H1 (cell line): ENCODE results near the gene ECT2L. TPM values are rescaled to one million over a fixed set of nuclear protein-coding genes. Genes with fewer than 3 reads are reported as not detected.

Experiments used
- CTCF ChIA-PET: fragments of 300-600 bp; sonication (Branson Sonifier 250); formaldehyde crosslinking; loops from one replicate; lab custom pipeline; 2021; ENCODE audit not compliant: partially characterized antibody; lab: Charles Lee
- POLR2A ChIA-PET: fragments of 300-600 bp; sonication (Branson Sonifier 250); formaldehyde crosslinking; loops from one replicate; lab custom pipeline; 2021; ENCODE audit warnings: inconsistent platforms; ENCODE audit not compliant: partially characterized antibody; lab: Charles Lee
- DNase-seq, 2 experiments: peaks; one replicate each; pipeline versions ENCODE4 v3.0.0 to v3.0.0-alpha.2; 2010 to 2022; ENCODE audit warnings: low spot score in 2 of 2, low read depth in 1 of 2, mixed read lengths in 1 of 2
- FAIRE-seq: peaks from 2 replicates; lab custom pipeline; 2011; peaks lifted over from hg19 to GRCh38; lab: Jason Lieb, UNC
- H2AFZ ChIP-seq: 2 replicates; pipeline ENCODE4 v1.8.1; 2012; ENCODE audit warnings: low read length, inconsistent platforms
- H2AK5ac ChIP-seq: 2 replicates; pipeline ENCODE4 v1.6.1; 2013; ENCODE audit warnings: low read depth, low read length
- H2BK120ac ChIP-seq: replicated peaks from 2 replicates; pipeline ENCODE3; 2013; ENCODE audit warnings: low read depth, low read length, inconsistent platforms
- H2BK12ac ChIP-seq: 2 replicates; pipeline ENCODE4 v1.6.1; 2013; ENCODE audit warnings: low read depth, low read length
- H2BK15ac ChIP-seq: 2 replicates; pipeline ENCODE4 v1.6.1; 2013; ENCODE audit warnings: low read length
- H2BK20ac ChIP-seq: 2 replicates; pipeline ENCODE4 v1.6.1; 2013; ENCODE audit warnings: low read length
- H2BK5ac ChIP-seq: 2 replicates; pipeline ENCODE4 v1.6.1; 2013; ENCODE audit warnings: low read depth, low read length
- H3K14ac ChIP-seq: 2 replicates; pipeline ENCODE4 v1.6.1; 2013; ENCODE audit warnings: inconsistent platforms; ENCODE audit not compliant: insufficient read length
- H3K18ac ChIP-seq: 2 replicates; pipeline ENCODE4 v1.6.1; 2013; ENCODE audit warnings: low read length; ENCODE audit errors: extremely low read depth
- H3K23ac ChIP-seq: 2 replicates; pipeline ENCODE4 v1.6.1; 2013; ENCODE audit warnings: inconsistent platforms; ENCODE audit not compliant: insufficient read length
- H3K23me2 ChIP-seq: 2 replicates; pipeline ENCODE4 v1.6.1; 2013; ENCODE audit warnings: low read depth, low read length
- H3K27ac ChIP-seq: 2 replicates; pipeline ENCODE4 v1.6.1; 2011; ENCODE audit warnings: low read depth, low read length, inconsistent platforms
- H3K27me3 ChIP-seq, 4 experiments: replicated peaks in 1 of 4; 1 replicate in 1 of 4; 2 replicates in 3 of 4; pipeline versions ENCODE4 v1.6.1 to v1.8.1; 2011 to 2013; ENCODE audit warnings: low read length in 3 of 4, mild to moderate bottlenecking in 3 of 4, inconsistent platforms in 2 of 4, mixed read lengths in 2 of 4, moderate library complexity in 1 of 4; ENCODE audit not compliant: control insufficient read depth in 3 of 4, insufficient read depth in 3 of 4; ENCODE audit errors: extremely low read depth in 1 of 4
- H3K36me3 ChIP-seq, 4 experiments: 2 replicates each; pipeline versions ENCODE4 v1.6.1 to v1.8.1; 2011 to 2013; ENCODE audit warnings: mild to moderate bottlenecking in 4 of 4, low read length in 3 of 4, moderate library complexity in 2 of 4, control low read depth in 1 of 4, inconsistent platforms in 1 of 4; ENCODE audit not compliant: insufficient read depth in 4 of 4, control insufficient read depth in 2 of 4
- H3K4ac ChIP-seq: replicated peaks from 2 replicates; pipeline ENCODE3; 2013; ENCODE audit warnings: low read length, low read depth, mixed read lengths, inconsistent platforms; ENCODE audit not compliant: insufficient read length
- H3K4me1 ChIP-seq, 4 experiments: replicated peaks in 1 of 4; 1 replicate in 1 of 4; 2 replicates in 3 of 4; pipeline versions ENCODE4 v1.6.1 to v1.8.1; 2011 to 2013; ENCODE audit warnings: low read length in 3 of 4, inconsistent platforms in 2 of 4, mixed read lengths in 1 of 4; ENCODE audit not compliant: insufficient read depth in 4 of 4, control insufficient read depth in 3 of 4
- H3K4me2 ChIP-seq, 2 experiments: 2 replicates each; pipeline versions ENCODE4 v1.6.1 to v1.8.1; 2011 to 2013; ENCODE audit warnings: low read depth in 2 of 2, low read length in 2 of 2, control low read depth in 1 of 2, inconsistent platforms in 1 of 2, mild to moderate bottlenecking in 1 of 2; ENCODE audit not compliant: insufficient read depth in 1 of 2
- H3K4me3 ChIP-seq, 4 experiments: fragments of 200-600, 300-600 bp in 1 of 4; sonication (generic), shearing (Covaris generic), sonication (Bioruptor Twin) in 1 of 4; 2 replicates each; pipeline versions ENCODE4 v1.5.1 to v1.8.1; 2011 to 2016; ENCODE audit warnings: low read length in 4 of 4, low read depth in 3 of 4, control low read depth in 2 of 4, inconsistent platforms in 2 of 4, mild to moderate bottlenecking in 2 of 4, mixed read lengths in 1 of 4, moderate library complexity in 1 of 4; ENCODE audit not compliant: insufficient read depth in 2 of 4; ENCODE audit errors: extremely low read depth in 1 of 4
- H3K56ac ChIP-seq: replicated peaks from 2 replicates; pipeline ENCODE3; 2013; ENCODE audit warnings: low read depth, mild to moderate bottlenecking, mixed read lengths, low read length, inconsistent platforms; ENCODE audit not compliant: insufficient read length
- H3K79me1 ChIP-seq: 2 replicates; pipeline ENCODE4 v1.6.1; 2013; ENCODE audit warnings: low read depth, low read length, control low read depth
- H3K79me2 ChIP-seq, 2 experiments: 2 replicates each; pipeline versions ENCODE4 v1.6.1 to v1.8.1; 2012 to 2013; ENCODE audit warnings: low read length in 2 of 2, mild to moderate bottlenecking in 2 of 2, inconsistent platforms in 1 of 2; ENCODE audit not compliant: insufficient read depth in 2 of 2, control insufficient read depth in 1 of 2
- H3K9ac ChIP-seq, 4 experiments: replicated peaks in 1 of 4; 1 replicate in 1 of 4; 2 replicates in 3 of 4; pipeline versions ENCODE4 v1.6.1 to v1.8.1; 2011 to 2013; ENCODE audit warnings: low read depth in 3 of 4, low read length in 3 of 4, control low read depth in 2 of 4, mild to moderate bottlenecking in 2 of 4, moderate library complexity in 2 of 4, inconsistent platforms in 1 of 4; ENCODE audit errors: extremely low read depth in 1 of 4
- H3K9me3 ChIP-seq, 2 experiments: 2 replicates each; pipeline versions ENCODE4 v1.6.1 to v1.8.1; 2012 to 2013; ENCODE audit warnings: mild to moderate bottlenecking in 2 of 2, moderate library complexity in 2 of 2, control low read depth in 1 of 2, inconsistent platforms in 1 of 2, low read depth in 1 of 2, low read length in 1 of 2, mixed read lengths in 1 of 2; ENCODE audit not compliant: insufficient read depth in 2 of 2
- H4K20me1 ChIP-seq, 2 experiments: replicated peaks in 1 of 2; 2 replicates each; pipeline versions ENCODE3 to v1.8.1; 2011 to 2013; ENCODE audit warnings: inconsistent platforms in 2 of 2, low read length in 2 of 2, mild to moderate bottlenecking in 1 of 2; ENCODE audit not compliant: insufficient read depth in 2 of 2, control insufficient read depth in 1 of 2
- H4K5ac ChIP-seq: 2 replicates; pipeline ENCODE4 v1.6.1; 2013; ENCODE audit warnings: low read length, low read depth, mixed read lengths, inconsistent platforms; ENCODE audit not compliant: insufficient read length
- H4K8ac ChIP-seq: 2 replicates; pipeline ENCODE4 v1.8.0; 2013; ENCODE audit warnings: mild to moderate bottlenecking, moderate library complexity, low read length, inconsistent platforms; ENCODE audit not compliant: insufficient read depth; ENCODE audit errors: extremely low read depth
- H4K91ac ChIP-seq: replicated peaks from 2 replicates; pipeline ENCODE3; 2013; ENCODE audit warnings: low read length, mixed read lengths, inconsistent platforms; ENCODE audit not compliant: insufficient read length
- RBBP5 ChIP-seq: IDR thresholded peaks from 2 replicates; pipeline ENCODE4 v1.7.1; 2012; ENCODE audit warnings: low read depth, mild to moderate bottlenecking, inconsistent platforms, low read length, moderate library complexity, borderline replicate concordance
- SAP30 ChIP-seq: fragments of 300-600 bp; sonication (generic); IDR thresholded peaks from 2 replicates; pipeline ENCODE4 v1.7.1; 2012; ENCODE audit warnings: low read length, moderate library complexity, mild to moderate bottlenecking, inconsistent platforms; ENCODE audit not compliant: insufficient read depth, insufficient replicate concordance
- SP2 ChIP-seq: IDR thresholded peaks from 2 replicates; pipeline ENCODE4 v1.6.1; 2012; ENCODE audit warnings: mild to moderate bottlenecking, low read length, inconsistent platforms
- WGBS, 2 experiments: shearing (Covaris generic) in 1 of 2; methylation state at CpG; one replicate each; pipeline versions ENCODE4 v1.1.6 to v1.1.7; 2013 to 2015; ENCODE audit warnings: low lambda C conversion rate in 2 of 2, mixed read lengths in 2 of 2, inconsistent platforms in 1 of 2, low coverage in 1 of 2, missing lambda C conversion rate in 1 of 2; ENCODE audit not compliant: insufficient replicate concordance in 2 of 2, insufficient coverage in 1 of 2, insufficient read length in 1 of 2; ENCODE audit errors: extremely low coverage in 1 of 2, missing lambda C conversion rate in 1 of 2; 5-methylcytosine and 5-hydroxymethylcytosine counted together
- polyA plus RNA-seq, 7 experiments: library from polyadenylated mRNA; depleted of rRNA in 3 of 7; stranded (reverse) in 5 of 7; unstranded in 2 of 7; fragments of >200 nt in 5 of 7; fragments of 200-250 nt in 2 of 7; gene quantifications; 1 replicate in 5 of 7; 2 replicates in 1 of 7; 4 replicates in 1 of 7; pipeline versions ENCODE4 v1.2.1 to v1.2.3, GENCODE V29; 2011 to 2013; ENCODE audit warnings: missing spikeins in 2 of 7, mixed read lengths in 2 of 7
- total RNA-seq: library from RNA; stranded (reverse); fragmentation: NEBNext Ultra II Directional; extraction: Animal tissue kit (Norgen Biotek cat#: 25700); gene quantifications from 2 replicates; pipeline ENCODE4 v1.2.1, GENCODE V29; 2021

Gene ECT2L
- total and polyA plus RNA-seq, 2 of the 8 experiments (the other 6 are each of a cell fraction or from before 2014, with no cell fraction given), result not detected

- H2AFZ ChIP-seq, result no peak overlapping the region
- no peak overlapping the region for H2BK12ac ChIP-seq
- no peak overlapping the region for H3K23ac ChIP-seq
- H2BK15ac ChIP-seq, result no peak overlapping the region
- POLR2A ChIA-PET, result interaction anchor here (0.8 kb wide), 1 partner anchor 85 kb away, joined by 3 read pairs; no protein-coding TSS in a partner anchor
- H3K79me2 ChIP-seq, result no peaks in the 10 kb centered on the region
- H3K23me2 ChIP-seq, result no peaks in the 10 kb centered on the region
- CTCF ChIA-PET, result interaction anchor here (0.9 to 1.2 kb wide), 2 partner anchors 9 to 29 kb away, joined by 3 to 5 read pairs; no protein-coding TSS in a partner anchor
- H3K4ac ChIP-seq, result no peak overlapping the region
- H2BK120ac ChIP-seq, result no peak overlapping the region
- no peak overlapping the region for H4K8ac ChIP-seq
- no peak for DNase-seq
- no peaks in the 10 kb centered on the region for H3K36me3 ChIP-seq
- no peak overlapping the region for H3K14ac ChIP-seq
- no peak overlapping the region for H2AK5ac ChIP-seq
- no peak overlapping the region for H3K18ac ChIP-seq
- H3K9ac ChIP-seq, result no peak overlapping the region
- H3K4me1 ChIP-seq, result peaks cover 0 to 3% (median 1%) of the 10 kb centered on the region in 4 experiments; a peak in 1 of 7 replicates
- H2BK5ac ChIP-seq, result no peak overlapping the region
- no peaks in the 10 kb centered on the region for H3K9me3 ChIP-seq
- H3K4me2 ChIP-seq, result no peak overlapping the region
- H3K27me3 ChIP-seq, result no peaks in the 10 kb centered on the region
- 97% methylated on average over 4 of the region's 4 CpGs; no CpG with 5 or more reads in 1 of the 2 experiments for WGBS, 2 experiments
- FAIRE-seq, result no peak
- H3K79me1 ChIP-seq, result no peaks in the 10 kb centered on the region
- H4K91ac ChIP-seq, result no peak overlapping the region
- H4K5ac ChIP-seq, result no peak overlapping the region
- H2BK20ac ChIP-seq, result no peak overlapping the region
- H3K56ac ChIP-seq, result no peak overlapping the region
- no peaks in the 10 kb centered on the region for H4K20me1 ChIP-seq
- H3K27ac ChIP-seq, result no peak overlapping the region
- no peak overlapping the region for H3K4me3 ChIP-seq
- TF ChIP-seq RBBP5 (no peak), SAP30 (no peak), SP2 (no peak)
Measured at GRCh38 chr6:138847884-138848283, 52.0 kb downstream of the ECT2L start.
